Embryonic facial prominence (tissue), 1 donor: ENCODE results near the gene HSPA1B.

ENCODE experiments used
- DNase-seq: peaks from one replicate; pipeline ENCODE4 v3.0.0-alpha.2; 2016; ENCODE audit errors: extremely low spot score

The HSPA1B gene

DNA sequence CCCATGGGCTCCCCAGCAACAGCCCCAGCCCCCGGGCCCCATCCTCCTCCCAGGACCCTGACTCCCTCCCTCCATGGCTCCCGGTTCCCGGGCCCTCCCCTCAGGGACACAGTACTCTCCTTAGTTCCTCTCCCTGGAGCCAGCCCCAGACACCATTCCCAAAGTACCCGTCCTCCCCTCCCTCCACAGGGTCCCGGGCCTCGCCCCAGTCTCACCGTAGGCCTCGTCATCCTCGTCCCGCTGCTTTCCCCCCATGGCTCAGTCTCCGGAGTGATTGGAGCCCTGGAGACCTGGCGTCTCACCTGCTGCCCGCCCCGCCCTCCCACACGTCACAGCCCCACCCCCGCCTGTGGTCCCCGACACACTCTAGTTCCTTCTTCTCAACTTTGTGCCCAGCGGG is 51.2 kb downstream of the HSPA1B start, which contains the start of gene SLC44A4:
Gene SLC44A4, minus strand, starts transcription at position 272 of the 400 bp plus-strand sequence. Its CDS starts 17 bp downstream, at position 255.
- no peak for DNase-seq

DNA sequence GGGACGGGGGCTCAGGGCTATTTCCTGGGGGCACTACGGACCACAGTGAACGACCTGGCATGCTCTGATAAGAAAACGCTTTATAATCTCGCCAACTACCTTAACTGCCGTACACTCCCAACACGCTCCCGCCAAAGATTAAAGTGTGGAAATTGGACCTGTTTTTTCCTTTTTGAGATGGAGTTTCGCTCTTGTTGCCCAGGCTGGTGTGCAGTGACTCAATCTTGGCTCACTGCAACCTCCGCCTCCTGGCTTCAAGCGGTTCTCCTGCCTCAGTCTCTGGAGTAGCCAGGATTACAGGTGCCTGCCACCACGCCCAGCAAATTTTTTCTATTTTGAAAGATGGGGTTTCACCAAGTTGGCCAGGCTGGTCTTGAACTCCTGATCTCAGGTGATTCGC is 51.6 kb downstream of the HSPA1B start:
- DNase-seq, result no peak
